Spleen (tissue), 11 donors: Measurements from ENCODE around the gene C14orf93. TPM values are rescaled to one million over a fixed set of nuclear protein-coding genes. Genes with fewer than 3 reads are reported as not detected.
A peak's percentile ranks its signal among the peaks of the same experiment; 100 is the strongest.

Experiments
- DNase-seq: peaks from one replicate; pipeline ENCODE4 v3.0.0-alpha.2; 2020
- H3K27ac ChIP-seq, 8 donors: fragments of 200-600 bp; sonication (generic) in 7 of 8; 1 replicate in 4 of 8; 2 replicates in 4 of 8; pipeline versions ENCODE4 v1.5.0 to v1.8.0; 2016 to 2021; ENCODE audit warnings: inconsistent platforms in 4 of 8, mild to moderate bottlenecking in 4 of 8, moderate library complexity in 1 of 8
- H3K27me3 ChIP-seq, 7 donors: fragments of 200-600 bp; sonication (generic) in 6 of 7; replicated peaks in 1 of 7; 1 replicate in 4 of 7; 2 replicates in 3 of 7; pipeline versions ENCODE4 v1.5.0 to v1.8.0; 2016 to 2021; ENCODE audit warnings: inconsistent platforms in 3 of 7, mild to moderate bottlenecking in 1 of 7
- H3K36me3 ChIP-seq, 6 donors: fragments of 200-600 bp; sonication (generic) in 5 of 6; 1 replicate in 4 of 6; 2 replicates in 2 of 6; pipeline versions ENCODE4 v1.5.0 to v1.8.0; 2016 to 2021; ENCODE audit warnings: inconsistent platforms in 2 of 6
- H3K4me1 ChIP-seq, 6 donors: fragments of 200-600 bp; sonication (generic) in 5 of 6; 1 replicate in 3 of 6; 2 replicates in 3 of 6; pipeline versions ENCODE4 v1.5.0 to v1.8.0; 2016 to 2021; ENCODE audit warnings: inconsistent platforms in 3 of 6
- H3K4me3 ChIP-seq, 8 donors: fragments of 200-600 bp; sonication (generic) in 7 of 8; 1 replicate in 4 of 8; 2 replicates in 4 of 8; pipeline versions ENCODE4 v1.5.0 to v1.8.0; 2016 to 2021; ENCODE audit warnings: inconsistent platforms in 4 of 8, mild to moderate bottlenecking in 4 of 8, moderate library complexity in 2 of 8
- H3K9me3 ChIP-seq, 8 donors: fragments of 200-600 bp; sonication (generic) in 7 of 8; 1 replicate in 4 of 8; 2 replicates in 4 of 8; pipeline versions ENCODE4 v1.5.0 to v1.8.0; 2016 to 2021; ENCODE audit warnings: inconsistent platforms in 4 of 8
- POLR2A ChIP-seq, 3 donors: fragments of 450-650 bp; IDR thresholded peaks; one replicate each; pipeline ENCODE4 v1.5.1; 2017; ENCODE audit warnings: antibody characterized with exemption in 3 of 3, mild to moderate bottlenecking in 1 of 3
- POLR2AphosphoS5 ChIP-seq, 3 donors: sonication (generic); formaldehyde crosslinking; IDR thresholded peaks; one replicate each; pipeline ENCODE4 v1.5.1; 2017; ENCODE audit warnings: antibody characterized with exemption in 3 of 3
- WGBS, 5 donors: extraction: QIAGEN DNeasy Blood & Tissue Kit in 3 of 5; methylation state at CpG; one replicate each; pipeline versions ENCODE4 v1.1.5 to v1.1.7; 2013 to 2018; 5-methylcytosine and 5-hydroxymethylcytosine counted together
- intact Hi-C: fragments of 100-400 bp; cut with DNase I; formaldehyde crosslinking; loops from one replicate; pipeline ENCODE4 v1.15.0; 2023; ENCODE audit warnings: low total_unique reads
- polyA plus RNA-seq, 3 donors: library from polyadenylated mRNA; stranded (reverse); fragments of 200-250 nt; gene quantifications; one replicate each; pipeline ENCODE4 v1.2.1, GENCODE V29; 2013
- total RNA-seq, 7 donors: library from RNA; depleted of rRNA in 3 of 7; stranded (reverse); fragments of >200 nt in 3 of 7; fragmentation: NEBNext Ultra II Directional in 4 of 7; extraction: Animal tissue kit (Norgen Biotek cat#: 25700) in 4 of 7; gene quantifications; one replicate each; pipeline versions ENCODE4 v1.1.0 to v1.2.1, GENCODE V29; 2016 to 2021
- TF ChIP-seq, protein P1 (sequence below), 11 experiments: fragments of 200-600 bp in 7 of 11; fragments of 450-650 bp in 4 of 11; sonication (generic) in 4 of 11; IDR thresholded peaks in 8 of 11; conservative IDR thresholded peaks in 3 of 11; 1 replicate in 7 of 11; 2 replicates in 4 of 11; pipeline versions ENCODE4 v1.4.0 to v1.8.0; 2016 to 2021; ENCODE audit warnings: antibody characterized with exemption in 11 of 11, inconsistent platforms in 4 of 11, mild to moderate bottlenecking in 1 of 11
- donor health status: healthy with polysubstance abuse.
- donor health status: DM: no; HTN: no; CAD: no; lungs with moderate emphysema.
- donor health status: DM: no; HTN: no; CAD: no.
- donor health status: Bipolar disorder and iron deficiency.
- donor health status: healthy.
- donor health status: DM: no; HTN: no; CAD: no.
- donor health status: DM: yes; HTN: yes; CAD: no.

Gene C14orf93
- total and polyA plus RNA-seq, 10 donors: 7.3 to 27.0 (median 10.6) TPM

DNA sequence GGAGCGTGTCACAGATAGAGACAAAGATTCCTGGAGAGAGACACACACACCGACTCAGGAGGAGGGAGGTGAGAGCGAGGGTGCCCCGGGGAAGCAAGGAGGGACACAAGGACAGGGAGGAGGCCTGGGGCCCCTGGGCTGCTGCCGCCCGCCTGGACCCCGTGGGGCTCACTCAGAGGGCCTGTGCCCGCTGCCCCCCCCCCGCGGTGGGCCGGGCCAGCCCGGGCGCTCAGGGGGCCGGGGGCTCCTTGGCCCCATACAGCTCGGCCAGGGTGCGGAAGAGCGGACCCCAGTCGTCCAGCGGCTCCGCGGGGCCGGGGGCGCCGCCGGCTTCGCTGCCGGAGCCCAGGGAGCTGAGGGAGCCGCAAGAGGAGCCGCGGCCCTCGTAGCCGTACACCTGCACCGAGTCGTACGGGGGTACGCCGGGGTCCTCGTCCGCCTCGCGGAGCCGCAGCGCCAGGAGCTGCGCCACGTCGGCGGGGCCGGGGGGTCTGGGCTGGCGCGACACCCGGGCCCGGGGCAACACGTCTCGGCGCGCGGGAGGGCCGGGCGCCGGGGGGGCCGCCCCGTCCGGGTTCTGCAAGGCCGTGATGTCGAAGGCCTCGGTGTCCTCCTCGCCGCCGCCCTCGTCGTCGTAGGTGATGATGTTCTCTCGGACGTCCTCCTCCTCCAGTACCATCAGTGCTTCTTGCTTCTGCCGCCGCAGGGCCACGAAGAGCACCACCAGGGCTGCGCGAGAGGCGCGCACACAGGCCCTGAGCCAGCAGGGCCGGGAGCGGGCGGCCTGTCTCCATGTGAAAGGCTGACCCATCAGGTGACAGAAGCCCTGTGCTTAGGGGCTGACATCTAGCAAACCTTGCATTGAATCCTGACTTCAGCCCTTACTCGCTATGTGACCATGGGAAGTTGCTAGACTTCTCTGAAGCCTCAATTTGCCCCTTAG is 38.1 kb upstream of the C14orf93 start:
- WGBS, 5 donors: 76 to 86% (median 78%) methylated on average over 35 to 85 of the region's 85 CpGs
- TF ChIP-seq POLR2AphosphoS5 (IDR thresholded peaks at IDR 0.05): peak in 1 of 3 donors; percentile 11
- TF ChIP-seq, protein P1, sequence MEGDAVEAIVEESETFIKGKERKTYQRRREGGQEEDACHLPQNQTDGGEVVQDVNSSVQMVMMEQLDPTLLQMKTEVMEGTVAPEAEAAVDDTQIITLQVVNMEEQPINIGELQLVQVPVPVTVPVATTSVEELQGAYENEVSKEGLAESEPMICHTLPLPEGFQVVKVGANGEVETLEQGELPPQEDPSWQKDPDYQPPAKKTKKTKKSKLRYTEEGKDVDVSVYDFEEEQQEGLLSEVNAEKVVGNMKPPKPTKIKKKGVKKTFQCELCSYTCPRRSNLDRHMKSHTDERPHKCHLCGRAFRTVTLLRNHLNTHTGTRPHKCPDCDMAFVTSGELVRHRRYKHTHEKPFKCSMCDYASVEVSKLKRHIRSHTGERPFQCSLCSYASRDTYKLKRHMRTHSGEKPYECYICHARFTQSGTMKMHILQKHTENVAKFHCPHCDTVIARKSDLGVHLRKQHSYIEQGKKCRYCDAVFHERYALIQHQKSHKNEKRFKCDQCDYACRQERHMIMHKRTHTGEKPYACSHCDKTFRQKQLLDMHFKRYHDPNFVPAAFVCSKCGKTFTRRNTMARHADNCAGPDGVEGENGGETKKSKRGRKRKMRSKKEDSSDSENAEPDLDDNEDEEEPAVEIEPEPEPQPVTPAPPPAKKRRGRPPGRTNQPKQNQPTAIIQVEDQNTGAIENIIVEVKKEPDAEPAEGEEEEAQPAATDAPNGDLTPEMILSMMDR (IDR thresholded peaks at IDR 0.05 in 8 of 11, conservative IDR thresholded peaks at IDR 0.05 in 3 of 11): no peak
- Histone ChIP-seq H3K9me3 (no peaks in the 10 kb centered on the region), H3K27ac (peak overlapping the region in 7 of 8 donors; percentile 28 to 66 (median 61)), H3K27me3 (peaks cover 0 to 5% (median 0%) of the 10 kb centered on the region in 7 donors), H3K4me3 (no peak overlapping the region), H3K4me1 (peaks cover 0 to 29% (median 7%) of the 10 kb centered on the region in 6 donors), H3K36me3 (no peaks in the 10 kb centered on the region)
- no peak for DNase-seq
- intact Hi-C loops: no loop called here

DNA sequence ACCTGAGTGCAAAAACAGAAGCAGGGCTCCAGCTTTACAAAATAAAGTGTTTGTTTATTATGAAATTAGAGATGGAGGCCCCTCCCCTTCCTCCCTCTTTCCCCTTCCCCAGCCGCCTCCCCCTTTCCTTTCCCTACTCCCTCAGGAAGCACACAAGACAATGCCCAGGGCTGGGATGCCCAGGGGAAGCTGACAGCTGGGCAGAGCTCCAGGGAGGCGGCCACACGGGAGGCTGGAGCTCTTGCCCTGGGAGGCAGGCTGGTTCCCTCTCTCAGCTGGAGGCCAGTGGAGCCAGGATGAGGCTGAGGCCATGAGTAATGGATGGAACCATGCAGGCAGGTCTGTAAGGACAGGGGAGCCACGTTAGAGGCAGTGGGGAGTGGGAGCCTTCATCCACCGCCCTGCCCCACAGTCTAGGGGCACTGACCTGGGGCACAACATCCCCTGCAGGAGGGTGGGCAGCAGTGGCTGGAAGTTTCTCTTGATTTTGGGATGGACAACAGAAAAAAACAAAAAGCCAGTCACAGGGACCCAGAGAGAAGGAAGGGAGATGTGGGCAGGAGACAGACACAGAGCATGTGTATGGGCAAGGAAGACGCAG is 37.2 kb upstream of the C14orf93 start:
- peaks cover 0 to 29% (median 7%) of the 10 kb centered on the region in 6 donors for H3K4me1 ChIP-seq
- H3K27me3 ChIP-seq: peaks cover 0 to 5% (median 0%) of the 10 kb centered on the region in 7 donors
- H3K36me3 ChIP-seq: no peaks in the 10 kb centered on the region
- 64 to 76% (median 68%) methylated on average over 6 of the region's 6 CpGs for WGBS, 5 donors
- TF ChIP-seq, protein P1 (IDR thresholded peaks at IDR 0.05 in 8 of 11, conservative IDR thresholded peaks at IDR 0.05 in 3 of 11): no peak
- TF ChIP-seq POLR2A (IDR thresholded peaks at IDR 0.05) (no peak), POLR2AphosphoS5 (IDR thresholded peaks at IDR 0.05) (peak; percentile 47 to 83 (median 60))
- H3K27ac ChIP-seq: peak overlapping the region in 7 of 8 donors; percentile 28 to 66 (median 61)
- H3K4me3 ChIP-seq: no peak overlapping the region
- no peak for DNase-seq
- intact Hi-C loops: no loop called here
- H3K9me3 ChIP-seq: no peaks in the 10 kb centered on the region

DNA sequence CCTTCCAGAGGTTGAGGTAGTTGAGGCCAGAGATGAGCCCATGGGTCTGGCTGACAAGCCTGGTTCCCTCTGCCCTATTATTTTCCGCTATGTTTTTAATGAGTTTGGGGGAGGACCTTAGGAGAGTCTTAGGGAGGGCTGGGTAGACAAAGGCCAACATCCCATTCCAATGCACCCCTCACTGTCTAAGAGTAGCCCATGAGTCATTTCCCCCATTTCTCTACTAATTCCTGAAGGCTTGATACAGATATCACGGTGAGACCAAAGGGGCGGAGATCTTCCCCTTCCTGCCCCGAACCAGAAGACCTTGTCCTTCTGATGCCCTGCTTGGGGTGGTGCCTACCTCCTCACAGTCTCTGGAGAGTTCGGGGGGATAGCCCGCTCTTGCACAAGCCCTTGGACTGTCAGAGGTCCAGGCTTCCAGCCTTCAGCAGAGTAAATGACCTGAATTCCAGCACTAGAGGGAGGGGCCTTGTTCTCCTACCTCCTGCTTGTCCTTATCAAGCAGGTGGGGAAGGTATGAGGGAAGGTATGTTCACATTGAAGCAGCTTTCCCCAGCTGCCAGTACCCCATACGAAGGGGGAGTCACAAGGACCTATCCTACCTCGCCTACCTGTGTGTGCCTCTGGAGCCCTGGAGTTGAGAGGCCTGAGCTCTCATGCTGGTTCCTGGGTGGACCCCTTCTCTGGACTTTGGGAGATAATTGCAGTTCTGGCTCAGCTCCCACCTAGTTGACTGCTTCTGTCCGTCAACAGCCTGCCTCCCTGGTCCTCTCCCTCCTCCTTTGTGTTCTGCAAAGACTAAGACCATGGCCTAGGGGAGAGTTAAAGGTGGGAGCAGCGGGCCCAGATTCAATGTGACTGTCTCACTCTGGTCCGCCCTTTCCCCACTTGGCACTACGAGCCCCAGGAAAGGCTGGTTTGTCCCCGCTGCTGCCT is 35.7 kb upstream of the C14orf93 start:
- intact Hi-C loops: no loop called here
- H3K4me3 ChIP-seq: no peak overlapping the region
- H3K27ac ChIP-seq: peak overlapping the region in 6 of 8 donors; percentile 22 to 66 (median 55)
- DNase-seq: peak; percentile 46
- WGBS, 5 donors: 76 to 84% (median 79%) methylated on average over 13 of the region's 13 CpGs
- peaks cover 0 to 29% (median 7%) of the 10 kb centered on the region in 6 donors for H3K4me1 ChIP-seq
- no peaks in the 10 kb centered on the region for H3K36me3 ChIP-seq
- peak in 2 of 3 donors; percentile 26 to 34 for TF ChIP-seq POLR2AphosphoS5 (IDR thresholded peaks at IDR 0.05)
- TF ChIP-seq, protein P1 (IDR thresholded peaks at IDR 0.05 in 8 of 11, conservative IDR thresholded peaks at IDR 0.05 in 3 of 11): no peak
- H3K27me3 ChIP-seq: peaks cover 0 to 5% (median 0%) of the 10 kb centered on the region in 7 donors
- no peaks in the 10 kb centered on the region for H3K9me3 ChIP-seq
